Testis (tissue), 3 donors: ENCODE measurements around the gene SERPINA4. TPM values are rescaled to one million over a fixed set of nuclear protein-coding genes. Genes with fewer than 3 reads are reported as not detected.
"Not testable (repeated sequence)": the region's sequence is repeated elsewhere in the genome, so short reads cannot be mapped to it uniquely, and the experiment has no call there.

Experiments used
- DNase-seq: peaks from one replicate; pipeline ENCODE4 v3.0.0-alpha.2; 2019
- H3K27ac ChIP-seq, 2 donors: fragments of 200-600 bp; sonication (generic); one replicate each; pipeline ENCODE4 v1.5.1; 2019
- H3K27me3 ChIP-seq: fragments of 200-600 bp; sonication (generic); one replicate; pipeline ENCODE4 v1.5.1; 2019
- H3K36me3 ChIP-seq: fragments of 200-600 bp; sonication (generic); one replicate; pipeline ENCODE4 v1.5.1; 2017; ENCODE audit warnings: low read depth; ENCODE audit errors: missing control alignments
- H3K4me1 ChIP-seq: fragments of 200-600 bp; sonication (generic); one replicate; pipeline ENCODE4 v1.5.1; 2019
- H3K4me3 ChIP-seq, 2 donors: fragments of 200-600 bp; sonication (generic); one replicate each; pipeline ENCODE4 v1.5.1; 2017 to 2019
- H3K9me3 ChIP-seq: fragments of 200-600 bp; sonication (generic); one replicate; pipeline ENCODE4 v1.5.1; 2017
- POLR2A ChIP-seq: fragments of 450-650 bp; IDR thresholded peaks from one replicate; pipeline ENCODE4 v1.6.1; 2017; ENCODE audit warnings: antibody characterized with exemption, mild to moderate bottlenecking, moderate library complexity
- WGBS, 2 donors: methylation state at CpG; one replicate each; pipeline ENCODE4 v1.1.5; 2018; 5-methylcytosine and 5-hydroxymethylcytosine counted together
- intact Hi-C: fragments of 100-400 bp; cut with DNase I; formaldehyde crosslinking; loops from one replicate; pipeline ENCODE4 v1.15.1; 2023; ENCODE audit warnings: low total_unique reads
- polyA plus RNA-seq: library from polyadenylated mRNA; stranded (reverse); fragments of 350-450 nt; fragmentation: Illumina TruSeq; extraction: RNeasy Lipid Tissue Mini Kit (QIAGEN cat#74804); gene quantifications from one replicate; pipeline ENCODE4 v1.2.3, GENCODE V29; 2014; ENCODE audit warnings: low read depth, low replicate concordance; ENCODE audit not compliant: insufficient read depth
- total RNA-seq, 2 donors: library from RNA; depleted of rRNA; stranded (reverse); fragments of >200 nt; gene quantifications; one replicate each; pipeline ENCODE4 v1.2.3, GENCODE V29; 2016
- TF ChIP-seq, protein P1 (sequence below), 3 experiments: fragments of 450-650 bp in 2 of 3; fragments of 200-600 bp in 1 of 3; sonication (generic) in 1 of 3; IDR thresholded peaks; one replicate each; pipeline ENCODE4 v1.5.1; 2016 to 2019; ENCODE audit warnings: antibody characterized with exemption in 3 of 3, mild to moderate bottlenecking in 2 of 3, moderate library complexity in 1 of 3

Gene SERPINA4
- total and polyA plus RNA-seq, 3 donors from 2014 or later, result 0.19 to 0.25 TPM; not detected in 1

GRCh38 chr14:94572637-94573303 lies 11.5 kb downstream of the SERPINA4 start:
- Histone ChIP-seq H3K4me3 (no peak overlapping the region), H3K27me3 (no peaks in the 10 kb centered on the region), H3K9me3 (no peaks in the 10 kb centered on the region), H3K36me3 (no peaks in the 10 kb centered on the region), H3K27ac (no peak overlapping the region), H3K4me1 (peaks cover 10% of the 10 kb centered on the region)
- 74 to 81% methylated on average over 7 of the region's 7 CpGs for WGBS, 2 donors
- TF ChIP-seq POLR2A, result no peak
- TF ChIP-seq, protein P1, sequence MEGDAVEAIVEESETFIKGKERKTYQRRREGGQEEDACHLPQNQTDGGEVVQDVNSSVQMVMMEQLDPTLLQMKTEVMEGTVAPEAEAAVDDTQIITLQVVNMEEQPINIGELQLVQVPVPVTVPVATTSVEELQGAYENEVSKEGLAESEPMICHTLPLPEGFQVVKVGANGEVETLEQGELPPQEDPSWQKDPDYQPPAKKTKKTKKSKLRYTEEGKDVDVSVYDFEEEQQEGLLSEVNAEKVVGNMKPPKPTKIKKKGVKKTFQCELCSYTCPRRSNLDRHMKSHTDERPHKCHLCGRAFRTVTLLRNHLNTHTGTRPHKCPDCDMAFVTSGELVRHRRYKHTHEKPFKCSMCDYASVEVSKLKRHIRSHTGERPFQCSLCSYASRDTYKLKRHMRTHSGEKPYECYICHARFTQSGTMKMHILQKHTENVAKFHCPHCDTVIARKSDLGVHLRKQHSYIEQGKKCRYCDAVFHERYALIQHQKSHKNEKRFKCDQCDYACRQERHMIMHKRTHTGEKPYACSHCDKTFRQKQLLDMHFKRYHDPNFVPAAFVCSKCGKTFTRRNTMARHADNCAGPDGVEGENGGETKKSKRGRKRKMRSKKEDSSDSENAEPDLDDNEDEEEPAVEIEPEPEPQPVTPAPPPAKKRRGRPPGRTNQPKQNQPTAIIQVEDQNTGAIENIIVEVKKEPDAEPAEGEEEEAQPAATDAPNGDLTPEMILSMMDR (IDR thresholded peaks at IDR 0.05), result no peak
- peak; percentile 9 for DNase-seq
- intact Hi-C loops, result no loop called here

- H3K4me1 ChIP-seq, result peaks cover 10% of the 10 kb centered on the region
- TF ChIP-seq POLR2A, result no peak
- no peaks in the 10 kb centered on the region for H3K36me3 ChIP-seq
- no peak overlapping the region for H3K4me3 ChIP-seq
- H3K27me3 ChIP-seq, result no peaks in the 10 kb centered on the region
- no peaks in the 10 kb centered on the region for H3K9me3 ChIP-seq
- intact Hi-C loops, result no loop called here
- no peak overlapping the region for H3K27ac ChIP-seq
- WGBS, 2 donors, result 81 to 93% methylated on average over 6 of the region's 6 CpGs
- peak; percentile 0 for DNase-seq
Observed at GRCh38 chr14:94573475-94574277, 12.4 kb downstream of the SERPINA4 start.

GRCh38 chr14:94574336-94574735 lies 13.1 kb downstream of the SERPINA4 start:
- Histone ChIP-seq H3K27me3 (no peaks in the 10 kb centered on the region), H3K36me3 (no peaks in the 10 kb centered on the region), H3K4me1 (peaks cover 10% of the 10 kb centered on the region), H3K4me3 (no peak overlapping the region), H3K9me3 (no peaks in the 10 kb centered on the region), H3K27ac (no peak overlapping the region)
- TF ChIP-seq, protein P1 (IDR thresholded peaks at IDR 0.05), result no peak
- TF ChIP-seq POLR2A, result no peak
- peak; percentile 7 for DNase-seq
- 87 to 90% methylated on average over 3 of the region's 3 CpGs for WGBS, 2 donors
- intact Hi-C loops, result no loop called here

GRCh38 chr14:94575730-94576585 lies 14.7 kb downstream of the SERPINA4 start:
- Histone ChIP-seq H3K36me3 (no peaks in the 10 kb centered on the region), H3K27ac (no peak overlapping the region), H3K4me1 (peaks cover 14% of the 10 kb centered on the region), H3K27me3 (no peaks in the 10 kb centered on the region), H3K9me3 (no peaks in the 10 kb centered on the region), H3K4me3 (no peak overlapping the region)
- peak; percentile 35 for DNase-seq
- TF ChIP-seq POLR2A, result no peak
- TF ChIP-seq, protein P1 (IDR thresholded peaks at IDR 0.05), result no peak
- 76 to 87% methylated on average over 3 to 5 of the region's 5 CpGs for WGBS, 2 donors
- intact Hi-C loops, result no loop called here

DNA sequence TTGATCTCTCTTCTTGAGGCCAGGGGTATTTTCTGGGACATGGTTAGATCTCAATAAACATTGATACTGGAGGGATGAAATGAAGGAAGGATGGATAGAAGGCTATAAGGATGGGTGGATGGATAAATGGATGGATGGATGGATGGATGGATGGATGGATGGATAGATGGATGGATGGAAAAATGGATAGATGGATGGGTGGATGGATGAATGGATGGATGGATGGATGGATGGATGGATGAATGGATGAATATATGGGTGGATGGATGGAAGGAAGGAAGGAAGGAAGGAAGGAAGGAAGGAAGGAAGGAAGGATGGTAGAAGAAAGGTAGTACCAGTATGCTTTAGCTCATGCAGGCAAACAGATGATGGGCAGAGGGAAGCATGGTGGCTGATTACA lies 16.2 kb downstream of the SERPINA4 start:
- intact Hi-C loops, H3K36me3 ChIP-seq, DNase-seq, H3K4me1 ChIP-seq, H3K27me3 ChIP-seq, H3K27ac ChIP-seq, H3K4me3 ChIP-seq, H3K9me3 ChIP-seq: not testable (repeated sequence)
